CD4-positive, alpha-beta T cell treated with Interleukin-4 for 4 hours (primary cell): ENCODE measurements around the gene NFATC2.
"Not testable (repeated sequence)": the region's sequence is repeated elsewhere in the genome, so short reads cannot be mapped to it uniquely, and the experiment has no call there.

ENCODE experiments used
- DNase-seq: peaks from one replicate; pipeline ENCODE4 v3.0.0-alpha.2; 2020

The NFATC2 gene

GRCh38 chr20:51493346-51493791, 49.1 kb downstream of the NFATC2 start:
- DNase-seq = no peak

DNA sequence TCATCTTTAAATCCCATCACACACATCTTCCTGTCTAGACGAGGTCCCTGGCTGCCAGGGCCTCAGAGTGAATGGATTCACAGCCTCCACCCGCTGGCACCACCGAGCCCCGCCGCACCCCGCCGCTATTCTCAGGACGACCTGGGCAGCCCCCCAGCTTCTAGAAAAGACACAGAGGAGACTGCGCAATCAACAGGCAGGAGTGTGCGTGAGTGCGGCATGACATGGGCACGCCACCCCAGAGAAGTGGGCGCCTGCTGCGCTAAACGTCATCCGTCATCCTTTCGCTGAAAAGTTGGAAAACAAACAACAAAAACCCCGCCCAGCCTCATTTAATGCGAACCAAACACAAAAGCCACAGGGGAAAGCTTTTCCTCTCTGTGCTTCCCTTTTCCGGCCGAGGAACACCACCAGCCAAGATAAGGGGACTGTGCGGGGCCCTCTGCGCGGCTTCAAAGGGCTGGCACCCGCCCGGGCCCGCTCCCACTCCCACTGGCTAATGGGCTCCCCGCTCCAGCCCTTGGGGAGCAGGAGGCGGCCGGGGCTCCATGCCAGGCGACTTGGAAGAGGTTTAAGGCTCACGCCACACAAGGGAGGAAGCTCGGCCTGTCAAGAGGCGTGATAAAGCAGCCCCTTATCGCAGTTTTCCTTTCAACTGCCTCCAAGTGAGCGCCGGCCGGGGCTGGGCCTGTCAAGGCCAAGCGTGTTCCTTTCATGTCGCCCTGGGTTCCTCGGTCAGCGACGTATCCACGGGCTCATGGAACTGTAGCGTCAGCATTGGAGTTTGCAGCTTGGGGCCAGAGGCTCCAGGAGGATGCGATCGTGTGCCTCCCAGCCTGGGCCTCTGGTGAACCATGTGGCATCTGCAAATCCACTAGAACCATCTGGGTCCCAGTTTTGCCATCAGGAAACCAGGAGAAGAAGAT, 50.1 kb downstream of the NFATC2 start:
- no peak for DNase-seq

DNA sequence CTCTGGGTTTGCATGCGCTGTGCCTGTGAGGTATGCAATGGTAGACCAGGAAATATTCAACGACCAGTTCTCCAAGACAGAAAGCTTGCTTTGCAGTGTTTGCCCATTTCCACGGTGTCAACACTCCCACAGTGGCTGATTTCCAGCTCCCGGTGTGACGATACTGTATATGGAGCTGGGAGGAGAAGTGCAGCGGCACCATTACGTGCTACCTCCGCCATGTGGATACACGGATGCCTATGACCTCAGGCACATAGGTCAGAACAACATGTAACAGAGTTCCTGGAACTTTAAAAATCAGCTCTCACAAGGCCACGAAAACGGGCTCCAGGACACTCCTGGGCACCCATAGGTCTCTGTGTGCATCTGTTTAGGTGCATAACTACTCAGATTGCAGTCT, 51.1 kb downstream of the NFATC2 start:
- DNase-seq = no peak

DNA sequence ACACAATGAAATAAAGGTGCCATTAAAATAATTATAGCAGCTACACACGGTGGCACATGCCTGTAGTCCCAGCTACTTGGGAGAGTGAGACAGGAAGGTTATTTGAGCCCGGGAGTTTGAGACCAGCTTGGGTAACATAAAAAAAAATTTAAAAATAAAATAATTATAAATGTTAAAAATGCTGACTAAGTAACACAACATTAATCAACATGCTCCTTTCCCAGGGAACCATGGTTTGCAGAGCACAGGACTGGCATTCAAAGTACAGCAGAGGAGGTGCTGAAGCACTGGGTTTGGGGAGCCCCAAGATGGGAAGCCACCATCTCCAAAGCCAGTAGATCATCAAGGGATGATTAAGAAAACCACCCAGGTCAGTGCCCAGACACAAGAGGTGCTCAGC, 51.9 kb downstream of the NFATC2 start:
- DNase-seq = no peak

DNA sequence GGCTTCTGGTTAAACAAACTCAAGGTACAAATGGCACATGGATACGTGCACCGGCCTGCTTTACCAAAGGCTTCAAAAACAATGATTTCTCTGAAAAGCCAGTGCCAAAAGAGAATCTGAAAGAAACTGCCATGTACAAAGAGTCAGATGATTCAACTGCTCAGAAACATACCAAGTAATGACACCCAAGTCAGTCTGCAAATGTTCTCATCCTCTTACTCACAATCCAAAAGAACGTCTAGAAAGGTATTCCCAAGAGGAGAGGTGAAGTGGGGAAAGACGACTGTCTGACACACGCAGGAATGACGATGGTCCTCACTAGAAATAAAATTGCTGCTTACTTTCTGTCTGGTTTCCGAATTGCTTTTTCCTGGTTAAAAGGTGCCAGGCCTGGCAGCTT, 52.9 kb downstream of the NFATC2 start:
- DNase-seq = no peak

DNA sequence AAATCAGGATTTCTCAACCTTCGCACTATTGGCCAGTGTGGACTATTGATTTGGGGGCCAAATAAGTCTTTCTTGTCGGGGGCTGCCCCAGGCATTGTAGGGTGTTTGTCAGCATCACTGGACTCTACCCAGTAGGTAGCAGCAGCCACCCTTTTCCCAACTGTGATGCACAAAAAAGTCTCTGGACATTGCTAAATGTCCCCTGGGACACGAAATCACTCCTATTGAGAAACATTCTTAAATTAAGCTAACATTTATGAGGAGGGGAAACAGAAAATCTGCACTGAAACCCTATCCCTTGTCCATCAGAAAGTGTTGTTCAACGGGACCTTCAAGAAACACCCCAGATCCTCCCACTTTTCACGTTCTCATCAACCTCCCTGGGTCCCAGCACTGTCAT, 54.2 kb downstream of the NFATC2 start:
- no peak for DNase-seq

- no peak for DNase-seq
These were observed 54.8 kb downstream of the NFATC2 start for GRCh38 chr20:51487565-51488268.

- no peak for DNase-seq
These were observed 55.4 kb downstream of the NFATC2 start for GRCh38 chr20:51487076-51487475.

GRCh38 chr20:51486197-51487005, 56.1 kb downstream of the NFATC2 start:
- DNase-seq = no peak

DNA sequence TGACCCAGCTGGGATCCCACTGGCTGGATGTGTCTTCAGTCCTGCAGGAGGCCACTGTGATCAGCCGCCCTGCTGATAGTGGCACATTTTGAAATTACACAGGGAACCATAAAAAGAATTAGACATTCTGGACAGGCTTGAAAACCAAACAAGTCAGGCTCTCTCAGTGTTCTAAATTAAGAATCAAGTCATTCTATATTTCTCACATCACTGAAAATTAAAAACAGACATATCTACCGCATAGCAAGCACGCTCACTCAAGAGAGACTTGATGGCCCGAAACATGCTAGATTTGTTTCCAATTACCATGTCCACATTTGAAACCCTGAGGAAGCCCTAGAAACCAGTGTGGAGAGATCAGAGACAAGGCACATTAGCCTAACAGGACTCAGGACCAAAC, 57.7 kb downstream of the NFATC2 start:
- no peak for DNase-seq

DNA sequence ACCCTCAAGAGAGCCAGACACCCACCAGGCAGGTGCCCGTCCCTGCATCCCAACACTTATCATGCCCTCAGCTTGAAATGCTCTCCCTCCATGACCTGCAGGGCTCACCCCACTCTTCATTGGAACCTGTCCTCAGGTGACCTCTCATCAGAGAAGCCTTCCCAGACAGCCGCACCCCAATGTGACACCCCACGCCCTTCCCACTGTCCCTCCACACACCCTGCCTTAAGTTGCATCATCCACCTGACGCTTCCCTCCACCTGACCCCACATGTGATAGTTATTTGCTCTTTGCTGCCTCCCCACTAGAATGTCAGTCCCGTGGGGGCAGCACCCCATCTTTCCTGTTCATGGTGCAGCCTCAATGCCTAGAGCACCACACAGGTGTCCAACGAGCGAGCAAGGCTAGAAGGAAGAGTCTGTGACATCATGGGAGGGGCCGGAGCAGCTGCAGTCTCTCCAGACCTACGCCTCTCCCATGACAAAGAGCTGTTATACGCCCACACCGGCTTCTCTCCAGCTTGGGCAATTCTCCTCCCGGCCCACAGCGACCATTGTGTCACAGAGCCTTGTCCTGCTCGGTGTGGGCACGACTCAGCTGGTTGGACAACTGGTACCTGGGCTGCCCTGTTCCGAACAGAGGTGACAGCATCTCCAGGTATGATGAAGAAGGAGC, 58.2 kb downstream of the NFATC2 start:
- DNase-seq = no peak

- no peak for DNase-seq
These were observed 59.6 kb downstream of the NFATC2 start for GRCh38 chr20:51482836-51483473.

GRCh38 chr20:51481341-51481914, 61.1 kb downstream of the NFATC2 start:
- peak; percentile 40 for DNase-seq

- DNase-seq = peak; percentile 28
These were observed 61.8 kb downstream of the NFATC2 start for GRCh38 chr20:51480507-51481270.

GRCh38 chr20:51476106-51476505, 66.4 kb downstream of the NFATC2 start:
- not testable (repeated sequence) for DNase-seq

GRCh38 chr20:51473771-51474170, 68.7 kb downstream of the NFATC2 start:
- no peak for DNase-seq

- no peak for DNase-seq
These were observed 69.3 kb downstream of the NFATC2 start for GRCh38 chr20:51473256-51473655.

- peak; percentile 76 for DNase-seq
These were observed 71.6 kb downstream of the NFATC2 start for GRCh38 chr20:51470907-51471411.

DNA sequence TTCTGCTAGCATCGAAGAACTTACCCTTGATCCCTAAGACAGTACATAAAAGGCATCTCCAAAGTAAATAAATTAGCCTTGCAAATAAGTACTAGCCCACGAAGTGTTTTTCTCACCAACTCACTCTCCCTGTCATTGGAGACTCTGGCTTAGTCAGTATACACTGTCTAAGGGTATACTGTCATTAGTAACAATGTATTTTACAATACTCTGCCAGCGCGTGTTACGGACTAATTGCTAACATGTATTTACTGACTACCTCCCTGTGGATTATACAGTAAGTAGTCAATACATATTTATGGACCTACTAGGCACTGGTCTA, 72.1 kb downstream of the NFATC2 start:
- no peak for DNase-seq

DNA sequence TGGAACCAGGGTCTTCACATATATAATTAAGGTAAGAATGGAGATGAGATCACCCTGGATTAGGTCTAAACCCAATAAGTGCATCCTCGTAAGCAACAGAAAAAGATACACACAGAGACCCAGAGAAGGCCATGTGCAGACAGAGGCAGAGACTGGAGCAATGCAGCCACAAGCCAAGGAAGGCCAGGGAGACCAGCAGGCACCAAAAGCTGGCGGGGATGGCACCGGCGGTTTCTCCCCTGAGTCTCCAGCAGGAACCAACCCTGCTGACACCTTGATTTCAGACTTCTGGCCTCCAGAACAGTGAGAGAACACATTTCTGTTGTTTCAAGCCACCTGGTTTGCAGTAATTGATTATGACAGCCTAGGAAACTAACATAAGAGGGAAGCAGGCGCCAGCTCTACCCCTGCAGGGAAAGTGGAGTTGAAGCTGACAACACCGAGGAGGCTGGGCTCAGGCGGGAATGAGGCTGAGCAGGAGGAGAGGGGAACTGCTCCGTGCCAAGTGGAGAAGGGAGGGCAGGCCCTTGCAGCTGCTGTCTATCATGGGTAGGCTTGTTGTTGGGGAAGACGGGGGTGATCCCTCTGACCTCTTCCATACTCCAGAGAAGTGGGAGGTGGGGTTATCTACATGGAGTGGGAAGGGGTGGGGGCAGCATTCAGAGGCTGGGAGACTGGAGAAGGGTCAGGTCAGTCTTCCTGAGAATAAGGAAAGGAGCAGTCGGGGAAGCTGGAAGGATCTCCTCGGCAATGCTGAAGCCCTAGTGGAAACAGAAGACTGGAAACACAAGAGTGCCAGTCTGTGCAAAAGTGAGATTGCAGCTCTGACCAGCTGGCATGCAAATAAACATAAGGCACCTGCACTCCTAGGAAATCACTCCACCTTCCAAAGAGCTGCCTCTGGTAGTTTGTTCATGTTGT, 72.7 kb downstream of the NFATC2 start:
- no peak for DNase-seq
